ENCODE results near the gene TNFSF11.

TNFSF11 gene

DNA sequence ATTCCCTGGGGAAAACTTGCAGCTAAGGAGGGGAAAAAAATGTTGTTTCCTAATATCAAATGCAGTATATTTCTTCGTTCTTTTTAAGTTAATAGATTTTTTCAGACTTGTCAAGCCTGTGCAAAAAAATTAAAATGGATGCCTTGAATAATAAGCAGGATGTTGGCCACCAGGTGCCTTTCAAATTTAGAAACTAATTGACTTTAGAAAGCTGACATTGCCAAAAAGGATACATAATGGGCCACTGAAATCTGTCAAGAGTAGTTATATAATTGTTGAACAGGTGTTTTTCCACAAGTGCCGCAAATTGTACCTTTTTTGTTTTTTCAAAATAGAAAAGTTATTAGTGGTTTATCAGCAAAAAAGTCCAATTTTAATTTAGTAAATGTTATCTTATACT lies 33.6 kb downstream of the TNFSF11 start:
- H3K9ac ChIP-seq (ENCODE audit: low read depth in 1 of 2, low read length in 2 of 2): no peak overlapping the region
- peaks cover 0 to 5% of the 10 kb centered on the region in 2 donors for H3K4me1 ChIP-seq (ENCODE audit: control insufficient read depth in 1 of 2, insufficient read depth in 2 of 2, low read length in 2 of 2)
- no peaks in the 10 kb centered on the region for H3K36me3 ChIP-seq (ENCODE audit: control insufficient read depth in 1 of 2, insufficient read depth in 2 of 2, low read length in 2 of 2)
- no peak overlapping the region for H3K27ac ChIP-seq (ENCODE audit: low read depth, low read length)
- H3K27me3 ChIP-seq (ENCODE audit: control insufficient read depth in 1 of 2, insufficient read depth in 2 of 2, low read length in 2 of 2): no peaks in the 10 kb centered on the region
- H3K9me3 ChIP-seq (ENCODE audit: control insufficient read depth in 1 of 2, low read length in 2 of 2): no peaks in the 10 kb centered on the region
- H3K4me3 ChIP-seq (ENCODE audit: low read depth in 1 of 2, low read length in 2 of 2): no peak overlapping the region

GRCh38 chr13:42610649-42611048 lies 36.7 kb downstream of the TNFSF11 start:
- Histone ChIP-seq H3K36me3 (ENCODE audit: control insufficient read depth in 1 of 2, insufficient read depth in 2 of 2, low read length in 2 of 2) (no peaks in the 10 kb centered on the region), H3K9ac (ENCODE audit: low read depth in 1 of 2, low read length in 2 of 2) (no peak overlapping the region), H3K9me3 (ENCODE audit: control insufficient read depth in 1 of 2, low read length in 2 of 2) (no peaks in the 10 kb centered on the region), H3K27me3 (ENCODE audit: control insufficient read depth in 1 of 2, insufficient read depth in 2 of 2, low read length in 2 of 2) (no peaks in the 10 kb centered on the region), H3K4me1 (ENCODE audit: control insufficient read depth in 1 of 2, insufficient read depth in 2 of 2, low read length in 2 of 2) (no peaks in the 10 kb centered on the region), H3K27ac (ENCODE audit: low read depth, low read length) (no peak overlapping the region), H3K4me3 (ENCODE audit: low read depth in 1 of 2, low read length in 2 of 2) (no peak overlapping the region)

DNA sequence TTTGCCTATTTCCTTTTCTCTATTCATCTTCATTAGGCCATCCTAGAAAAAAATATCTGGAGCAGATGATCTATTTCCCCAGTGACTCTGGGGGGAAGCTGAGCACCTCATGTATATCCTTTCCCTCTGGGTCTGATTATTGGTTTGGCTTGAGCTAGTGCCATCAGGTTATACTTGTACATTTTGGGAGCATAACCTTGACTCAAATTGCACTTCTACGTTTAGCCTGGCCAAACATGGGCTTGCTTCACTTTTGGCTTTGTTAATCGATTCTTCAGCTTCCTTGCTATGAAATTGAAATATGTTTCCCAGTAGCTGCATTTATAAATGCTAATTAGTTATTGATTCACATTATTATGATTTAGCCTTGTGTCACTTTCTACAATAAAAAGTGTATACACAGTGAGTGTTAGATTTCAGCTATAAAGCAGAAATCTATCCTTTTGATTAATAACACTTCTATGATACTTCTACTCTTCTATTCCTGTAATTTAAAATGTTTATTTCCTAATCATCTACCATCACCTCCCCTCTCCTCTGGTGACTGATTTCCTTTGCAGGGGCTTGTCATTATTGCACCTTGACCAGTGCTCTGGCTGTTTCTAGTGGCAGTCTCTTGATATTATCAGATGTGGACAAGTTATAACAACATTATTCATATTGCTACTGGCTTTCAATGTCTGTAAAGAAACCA lies 37.3 kb downstream of the TNFSF11 start:
- no peaks in the 10 kb centered on the region for H3K4me1 ChIP-seq (ENCODE audit: control insufficient read depth in 1 of 2, insufficient read depth in 2 of 2, low read length in 2 of 2)
- no peak overlapping the region for H3K4me3 ChIP-seq (ENCODE audit: low read depth in 1 of 2, low read length in 2 of 2)
- no peaks in the 10 kb centered on the region for H3K9me3 ChIP-seq (ENCODE audit: control insufficient read depth in 1 of 2, low read length in 2 of 2)
- no peak overlapping the region for H3K27ac ChIP-seq (ENCODE audit: low read depth, low read length)
- no peaks in the 10 kb centered on the region for H3K27me3 ChIP-seq (ENCODE audit: control insufficient read depth in 1 of 2, insufficient read depth in 2 of 2, low read length in 2 of 2)
- no peak overlapping the region for H3K9ac ChIP-seq (ENCODE audit: low read depth in 1 of 2, low read length in 2 of 2)
- H3K36me3 ChIP-seq (ENCODE audit: control insufficient read depth in 1 of 2, insufficient read depth in 2 of 2, low read length in 2 of 2): no peaks in the 10 kb centered on the region

- Histone ChIP-seq H3K36me3 (ENCODE audit: control insufficient read depth in 1 of 2, insufficient read depth in 2 of 2, low read length in 2 of 2) (no peaks in the 10 kb centered on the region), H3K27ac (ENCODE audit: low read depth, low read length) (no peak overlapping the region), H3K4me3 (ENCODE audit: low read depth in 1 of 2, low read length in 2 of 2) (no peak overlapping the region), H3K9me3 (ENCODE audit: control insufficient read depth in 1 of 2, low read length in 2 of 2) (no peaks in the 10 kb centered on the region), H3K9ac (ENCODE audit: low read depth in 1 of 2, low read length in 2 of 2) (no peak overlapping the region), H3K27me3 (ENCODE audit: control insufficient read depth in 1 of 2, insufficient read depth in 2 of 2, low read length in 2 of 2) (no peaks in the 10 kb centered on the region), H3K4me1 (ENCODE audit: control insufficient read depth in 1 of 2, insufficient read depth in 2 of 2, low read length in 2 of 2) (no peaks in the 10 kb centered on the region)
These were observed 38.2 kb downstream of the TNFSF11 start for GRCh38 chr13:42612021-42612765.

DNA sequence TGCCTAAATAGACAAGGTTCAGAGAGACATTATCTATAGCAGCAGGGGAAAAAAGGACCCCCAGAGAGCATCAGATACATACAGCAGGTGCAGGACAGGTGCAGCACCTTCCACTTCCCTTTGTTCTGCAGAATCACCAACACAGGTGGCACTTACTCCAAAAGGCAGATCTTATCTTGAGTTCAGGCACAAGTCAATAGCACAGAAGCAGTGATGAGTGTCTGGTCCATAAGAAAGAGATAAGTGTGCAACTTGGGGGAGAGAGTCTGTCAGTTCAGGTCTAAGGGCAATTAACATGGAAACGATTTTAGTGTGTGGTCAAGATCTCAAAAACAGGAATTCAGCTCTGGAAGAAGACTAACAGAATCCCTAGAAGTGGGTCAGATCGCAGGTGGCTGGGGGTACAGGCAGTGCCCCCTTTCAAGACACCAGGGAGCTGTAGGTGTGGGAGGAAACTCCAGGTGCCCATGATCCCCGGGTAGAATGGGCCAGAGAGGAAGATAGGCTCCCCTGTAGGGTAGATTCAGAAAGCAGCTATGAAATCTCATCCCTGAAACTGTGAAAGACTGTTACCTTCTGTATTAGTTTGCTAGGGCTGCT lies 40.6 kb downstream of the TNFSF11 start:
- Histone ChIP-seq H3K4me1 (ENCODE audit: control insufficient read depth in 1 of 2, insufficient read depth in 2 of 2, low read length in 2 of 2) (no peaks in the 10 kb centered on the region), H3K27ac (ENCODE audit: low read depth, low read length) (no peak overlapping the region), H3K36me3 (ENCODE audit: control insufficient read depth in 1 of 2, insufficient read depth in 2 of 2, low read length in 2 of 2) (no peaks in the 10 kb centered on the region), H3K27me3 (ENCODE audit: control insufficient read depth in 1 of 2, insufficient read depth in 2 of 2, low read length in 2 of 2) (no peaks in the 10 kb centered on the region), H3K9me3 (ENCODE audit: control insufficient read depth in 1 of 2, low read length in 2 of 2) (no peaks in the 10 kb centered on the region), H3K4me3 (ENCODE audit: low read depth in 1 of 2, low read length in 2 of 2) (no peak overlapping the region), H3K9ac (ENCODE audit: low read depth in 1 of 2, low read length in 2 of 2) (no peak overlapping the region)

DNA sequence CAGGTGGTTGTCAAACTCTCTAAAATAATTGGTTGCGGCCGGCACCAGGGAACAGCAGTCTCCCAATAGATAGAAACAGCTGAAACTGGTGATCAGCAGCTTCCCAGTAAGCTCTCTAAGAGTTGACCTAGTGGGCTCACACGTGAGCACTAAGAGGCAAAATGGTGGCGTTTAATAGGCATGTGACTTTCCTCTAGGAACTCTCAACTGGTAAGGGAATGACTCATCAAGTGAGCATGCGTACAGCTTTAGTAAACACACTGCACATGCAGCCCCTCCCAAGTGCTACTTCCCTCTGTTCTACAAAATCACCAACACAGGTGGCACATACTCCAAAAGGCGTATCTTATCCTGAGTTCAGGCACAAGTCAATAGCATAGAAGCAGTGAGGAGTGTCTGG lies 41.7 kb downstream of the TNFSF11 start:
- no peak overlapping the region for H3K9ac ChIP-seq (ENCODE audit: low read depth in 1 of 2, low read length in 2 of 2)
- H3K36me3 ChIP-seq (ENCODE audit: control insufficient read depth in 1 of 2, insufficient read depth in 2 of 2, low read length in 2 of 2): no peaks in the 10 kb centered on the region
- no peaks in the 10 kb centered on the region for H3K27me3 ChIP-seq (ENCODE audit: control insufficient read depth in 1 of 2, insufficient read depth in 2 of 2, low read length in 2 of 2)
- H3K9me3 ChIP-seq (ENCODE audit: control insufficient read depth in 1 of 2, low read length in 2 of 2): no peaks in the 10 kb centered on the region
- no peaks in the 10 kb centered on the region for H3K4me1 ChIP-seq (ENCODE audit: control insufficient read depth in 1 of 2, insufficient read depth in 2 of 2, low read length in 2 of 2)
- no peak overlapping the region for H3K4me3 ChIP-seq (ENCODE audit: low read depth in 1 of 2, low read length in 2 of 2)
- no peak overlapping the region for H3K27ac ChIP-seq (ENCODE audit: low read depth, low read length)

- no peak overlapping the region for H3K27ac ChIP-seq (ENCODE audit: low read depth, low read length)
- H3K9me3 ChIP-seq (ENCODE audit: control insufficient read depth in 1 of 2, low read length in 2 of 2): no peaks in the 10 kb centered on the region
- no peaks in the 10 kb centered on the region for H3K36me3 ChIP-seq (ENCODE audit: control insufficient read depth in 1 of 2, insufficient read depth in 2 of 2, low read length in 2 of 2)
- H3K27me3 ChIP-seq (ENCODE audit: control insufficient read depth in 1 of 2, insufficient read depth in 2 of 2, low read length in 2 of 2): no peaks in the 10 kb centered on the region
- H3K4me3 ChIP-seq (ENCODE audit: low read depth in 1 of 2, low read length in 2 of 2): no peak overlapping the region
- H3K4me1 ChIP-seq (ENCODE audit: control insufficient read depth in 1 of 2, insufficient read depth in 2 of 2, low read length in 2 of 2): no peaks in the 10 kb centered on the region
- H3K9ac ChIP-seq (ENCODE audit: low read depth in 1 of 2, low read length in 2 of 2): no peak overlapping the region
These were observed 43.3 kb downstream of the TNFSF11 start for GRCh38 chr13:42617221-42617620.

- Histone ChIP-seq H3K36me3 (ENCODE audit: control insufficient read depth in 1 of 2, insufficient read depth in 2 of 2, low read length in 2 of 2) (no peaks in the 10 kb centered on the region), H3K4me1 (ENCODE audit: control insufficient read depth in 1 of 2, insufficient read depth in 2 of 2, low read length in 2 of 2) (no peaks in the 10 kb centered on the region), H3K27me3 (ENCODE audit: control insufficient read depth in 1 of 2, insufficient read depth in 2 of 2, low read length in 2 of 2) (no peaks in the 10 kb centered on the region), H3K27ac (ENCODE audit: low read depth, low read length) (no peak overlapping the region), H3K9me3 (ENCODE audit: control insufficient read depth in 1 of 2, low read length in 2 of 2) (no peaks in the 10 kb centered on the region), H3K9ac (ENCODE audit: low read depth in 1 of 2, low read length in 2 of 2) (no peak overlapping the region), H3K4me3 (ENCODE audit: low read depth in 1 of 2, low read length in 2 of 2) (no peak overlapping the region)
These were observed 50.0 kb downstream of the TNFSF11 start for GRCh38 chr13:42623916-42624315.

DNA sequence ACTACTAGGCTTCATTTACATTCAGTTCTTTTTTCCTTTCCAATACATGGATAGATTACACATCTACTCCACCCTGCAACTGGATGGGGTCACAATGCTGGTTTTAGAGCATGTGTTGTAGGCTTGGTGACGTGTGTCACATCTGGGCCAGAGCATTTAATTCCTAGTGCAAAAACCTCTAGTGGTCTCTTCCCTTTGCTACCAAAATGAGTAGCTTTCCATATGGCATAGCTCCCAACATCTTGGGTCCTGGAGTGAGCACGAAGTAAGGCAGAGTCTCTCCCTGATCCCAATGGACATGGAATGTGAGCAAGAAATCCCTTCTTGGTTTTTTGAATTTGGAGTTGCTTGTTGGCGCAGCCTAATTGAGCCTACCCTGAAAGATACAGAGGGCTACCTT lies 51.7 kb downstream of the TNFSF11 start:
- H3K36me3 ChIP-seq (ENCODE audit: control insufficient read depth in 1 of 2, insufficient read depth in 2 of 2, low read length in 2 of 2): no peaks in the 10 kb centered on the region
- no peak overlapping the region for H3K9ac ChIP-seq (ENCODE audit: low read depth in 1 of 2, low read length in 2 of 2)
- no peak overlapping the region for H3K27ac ChIP-seq (ENCODE audit: low read depth, low read length)
- no peaks in the 10 kb centered on the region for H3K4me1 ChIP-seq (ENCODE audit: control insufficient read depth in 1 of 2, insufficient read depth in 2 of 2, low read length in 2 of 2)
- no peaks in the 10 kb centered on the region for H3K27me3 ChIP-seq (ENCODE audit: control insufficient read depth in 1 of 2, insufficient read depth in 2 of 2, low read length in 2 of 2)
- no peaks in the 10 kb centered on the region for H3K9me3 ChIP-seq (ENCODE audit: control insufficient read depth in 1 of 2, low read length in 2 of 2)
- H3K4me3 ChIP-seq (ENCODE audit: low read depth in 1 of 2, low read length in 2 of 2): no peak overlapping the region

GRCh38 chr13:42626176-42626860 lies 52.4 kb downstream of the TNFSF11 start:
- Histone ChIP-seq H3K4me1 (ENCODE audit: control insufficient read depth in 1 of 2, insufficient read depth in 2 of 2, low read length in 2 of 2) (no peaks in the 10 kb centered on the region), H3K27me3 (ENCODE audit: control insufficient read depth in 1 of 2, insufficient read depth in 2 of 2, low read length in 2 of 2) (no peaks in the 10 kb centered on the region), H3K9ac (ENCODE audit: low read depth in 1 of 2, low read length in 2 of 2) (no peak overlapping the region), H3K4me3 (ENCODE audit: low read depth in 1 of 2, low read length in 2 of 2) (no peak overlapping the region), H3K36me3 (ENCODE audit: control insufficient read depth in 1 of 2, insufficient read depth in 2 of 2, low read length in 2 of 2) (no peaks in the 10 kb centered on the region), H3K9me3 (ENCODE audit: control insufficient read depth in 1 of 2, low read length in 2 of 2) (no peaks in the 10 kb centered on the region), H3K27ac (ENCODE audit: low read depth, low read length) (no peak overlapping the region)
